ENCODE data around the gene HSPBAP1. TPM values are rescaled to one million over a fixed set of nuclear protein-coding genes. Genes with fewer than 3 reads are reported as not detected.

The HSPBAP1 gene, protein sequence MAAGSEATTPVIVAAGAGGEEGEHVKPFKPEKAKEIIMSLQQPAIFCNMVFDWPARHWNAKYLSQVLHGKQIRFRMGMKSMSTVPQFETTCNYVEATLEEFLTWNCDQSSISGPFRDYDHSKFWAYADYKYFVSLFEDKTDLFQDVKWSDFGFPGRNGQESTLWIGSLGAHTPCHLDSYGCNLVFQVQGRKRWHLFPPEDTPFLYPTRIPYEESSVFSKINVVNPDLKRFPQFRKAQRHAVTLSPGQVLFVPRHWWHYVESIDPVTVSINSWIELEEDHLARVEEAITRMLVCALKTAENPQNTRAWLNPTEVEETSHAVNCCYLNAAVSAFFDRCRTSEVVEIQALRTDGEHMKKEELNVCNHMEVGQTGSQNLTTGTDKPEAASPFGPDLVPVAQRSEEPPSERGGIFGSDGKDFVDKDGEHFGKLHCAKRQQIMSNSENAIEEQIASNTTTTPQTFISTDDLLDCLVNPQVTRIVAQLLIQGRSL
- total RNA-seq (2012; rRNA removed) (4.4 and 4.8 TPM in 2 replicates), polyA plus RNA-seq (2012; rRNA removed) (2.5 and 2.6 TPM in 2 replicates), Bru-seq, nascent RNA (percentile 53 among the genes with signal in this experiment), BruChase-seq, experiment 1, labeled RNA remaining after a 6-hour chase (percentile 55 among the genes with signal in this experiment), BruChase-seq, experiment 2, labeled RNA remaining after a 2-hour chase (percentile 59 among the genes with signal in this experiment)
- 0.77 and 1.4 TPM in 2 replicates for polyA plus RNA-seq (2012; cell fraction: cytosol; rRNA removed)
- polyA plus RNA-seq (2012; cell fraction: nucleus; rRNA removed; ENCODE audit: low replicate concordance) = 1.6 and 10.0 TPM in 2 replicates
- long read RNA-seq, partial matches to known transcripts = 0 of 2 reads
- long read RNA-seq, other reads (novel, unspliced or antisense) = 1 of 2 reads

- peak within 1 kb of the TSS; percentile 90 for H3K23ac ChIP-seq (ENCODE audit: low read depth, low read length)
- DNase-seq (peak; percentile 91), ATAC-seq (ENCODE audit: low read depth) (peak; percentile 60)
- peak within 1 kb of the TSS; percentile 85; the same call in 1 of the 3 replicates for H2BK15ac ChIP-seq (ENCODE audit: low read depth, low read length)
- peak within 1 kb of the TSS; percentile 63 for H3K18ac ChIP-seq (ENCODE audit: low read depth, low read length)
- no TSS peak for BruUV-seq (replicated peaks)
- H3K9me1 ChIP-seq (ENCODE audit: insufficient read depth, low read length) = no peaks in the 10 kb centered on the region
- peak within 1 kb of the TSS; percentile 79 for H4K5ac ChIP-seq (ENCODE audit: low read depth, low read length)
- H2AK9ac ChIP-seq (replicated peaks; ENCODE audit: low read depth, low read length, poor library complexity) = peak within 1 kb of the TSS; percentile 86
- H2BK120ac ChIP-seq (ENCODE audit: low read depth, low read length) = peak within 1 kb of the TSS; percentile 90
- H4K8ac ChIP-seq (ENCODE audit: low read depth in 2 of 2, low read length in 2 of 2) = peak within 1 kb of the TSS; percentile 85 to 94
- peak within 1 kb of the TSS; percentile 84 for H3K14ac ChIP-seq (replicated peaks; ENCODE audit: low read depth, low read length)
- H3K27ac ChIP-seq (ENCODE audit: insufficient read depth, low read length) = peak within 1 kb of the TSS; percentile 93
- ChIA-PET CTCF (interaction anchor here (1.7 kb wide), 1 partner anchor 12 kb away, joined by 3 read pairs; no protein-coding TSS in a partner anchor), POLR2A (ENCODE audit: unreplicated experiment) (no interaction called here)
- H2AK5ac ChIP-seq (ENCODE audit: low read depth, low read length) = no peak within 1 kb of the TSS
- peak within 1 kb of the TSS; percentile 81 for H3K4me2 ChIP-seq (ENCODE audit: low read depth, low read length)
- no peaks in the 10 kb centered on the region for H3K9me3 ChIP-seq (ENCODE audit: control insufficient read depth, insufficient read depth, low read length)
- peak within 1 kb of the TSS; percentile 90 for H2BK5ac ChIP-seq (ENCODE audit: low read depth, low read length, poor library complexity, severe bottlenecking)
- H3K4me3 ChIP-seq (ENCODE audit: insufficient read depth, low read depth, low read length) = peak within 1 kb of the TSS; percentile 90
- peak within 1 kb of the TSS; percentile 84 for H2BK20ac ChIP-seq (ENCODE audit: low read depth, low read length)
- H3K79me1 ChIP-seq (ENCODE audit: low read depth in 1 of 2, low read length in 2 of 2) = peaks cover 0 to 36% of the 10 kb centered on the region in 2 experiments; a peak in 2 of 4 replicates
- peak within 1 kb of the TSS; percentile 99 for H2AFZ ChIP-seq (replicated peaks; ENCODE audit: low read length, poor library complexity)
- H3K27me3 ChIP-seq (ENCODE audit: control insufficient read depth, insufficient read depth, low read length) = no peaks in the 10 kb centered on the region
- intact Hi-C loops (cut with micrococcal nuclease) = loop anchor here (2.0 to 10.0 kb wide), 2 partner anchors 109 to 231 kb away; partner anchors contain the start of gene PARP14
- peak within 1 kb of the TSS; percentile 88 for H3K9ac ChIP-seq (ENCODE audit: low read depth, low read length)
- H3K4ac ChIP-seq (ENCODE audit: low read depth, low read length) = peak within 1 kb of the TSS; percentile 93
- dilution Hi-C loops (cut with HindIII; ENCODE audit: low sequenced_read_pairs, unreplicated experiment) = no loop called here
- H3K56ac ChIP-seq (ENCODE audit: extremely low read depth, insufficient read depth, low read length) = peak within 1 kb of the TSS; percentile 58; the same call in 1 of the 2 replicates
- WGBS, 2 experiments (ENCODE audit: extremely low coverage in 2 of 2, insufficient read length in 1 of 2) = 1% methylated on average over 23 of the region's 46 CpGs; no CpG with 5 or more reads in 1 of the 2 experiments
- H4K91ac ChIP-seq (ENCODE audit: insufficient read depth, low read depth, low read length) = peak within 1 kb of the TSS; percentile 93
- no peaks in the 10 kb centered on the region; the same call in 1 of the 2 replicates for H3K4me1 ChIP-seq (ENCODE audit: control insufficient read depth, insufficient read depth, low read length)
- peaks cover 3% of the 10 kb centered on the region; the same call in 1 of the 2 replicates for H4K20me1 ChIP-seq (ENCODE audit: insufficient read depth, low read length)
- in situ Hi-C loops (cut with MboI; ENCODE audit: low sequenced_read_pairs) = no loop called here
- no peaks in the 10 kb centered on the region for H3K36me3 ChIP-seq (ENCODE audit: control insufficient read depth, insufficient read depth, low read length)
- no peak for TF ChIP-seq RAD21 (IDR thresholded peaks at IDR 0.05; ENCODE audit: low read length)
- peak; percentile 92 for TF ChIP-seq BHLHE40 (IDR thresholded peaks at IDR 0.05; ENCODE audit: low read depth, low read length)
- 0 out of 2 replicates have a peak, but pooled peaks have one; percentile 11 for TF ChIP-seq MAZ (IDR thresholded peaks at IDR 0.05; ENCODE audit: borderline replicate concordance, low read depth, low read length)
- TF ChIP-seq CTCF (conservative IDR thresholded peaks at IDR 0.05; ENCODE audit: low read depth, low read length) = no peak
- peak; percentile 99 for TF ChIP-seq USF2 (IDR thresholded peaks at IDR 0.05; ENCODE audit: low read depth, low read length)
- TF ChIP-seq SMC3 (IDR thresholded peaks at IDR 0.05; ENCODE audit: low read depth, low read length) = no peak
- TF ChIP-seq MXI1 (IDR thresholded peaks at IDR 0.05; ENCODE audit: borderline replicate concordance, low read depth, low read length) = peak; percentile 95
- peak; percentile 74 for TF ChIP-seq CEBPB (IDR thresholded peaks at IDR 0.05; ENCODE audit: low read depth, low read length)
- peak; percentile 79; the same call in 1 of the 2 replicates for TF ChIP-seq POLR2A (IDR thresholded peaks at IDR 0.05; ENCODE audit: low read depth, low read length)
Observed at GRCh38 chr3:122793568-122794416, at the start of gene HSPBAP1. HSPBAP1 (minus strand) TSS chr3:122793831; CDS start chr3:122793680, 151 bp downstream.
